ENCODE results near the gene OXT. TPM values are rescaled to one million over a fixed set of nuclear protein-coding genes. Genes with fewer than 3 reads are reported as not detected.
A peak's percentile ranks its signal among the peaks of the same experiment; 100 is the strongest.
"Not testable (repeated sequence)": the region's sequence is repeated elsewhere in the genome, so short reads cannot be mapped to it uniquely, and the experiment has no call there.

The OXT gene
- total and polyA plus RNA-seq, 8 donors, result 0.55 TPM; not detected in 7

- H3K27ac ChIP-seq, result no peak overlapping the region
- no peaks in the 10 kb centered on the region for H3K9me3 ChIP-seq
- no peak overlapping the region for H3K4me3 ChIP-seq
- TF ChIP-seq CTCF (IDR thresholded peaks at IDR 0.05), result no peak
- no peaks in the 10 kb centered on the region for H3K4me1 ChIP-seq
- DNase-seq (no peak), ATAC-seq (no peak)
- H3K36me3 ChIP-seq, result no peaks in the 10 kb centered on the region
- no peaks in the 10 kb centered on the region for H3K27me3 ChIP-seq
- intact Hi-C loops (cut with DNase I), result loop anchor here in 1 of 2 donors (10.0 kb wide), 1 partner anchor 55 kb away; no protein-coding TSS in a partner anchor
Observed at GRCh38 chr20:3059489-3059888, 11.9 kb upstream of the OXT start.

DNA sequence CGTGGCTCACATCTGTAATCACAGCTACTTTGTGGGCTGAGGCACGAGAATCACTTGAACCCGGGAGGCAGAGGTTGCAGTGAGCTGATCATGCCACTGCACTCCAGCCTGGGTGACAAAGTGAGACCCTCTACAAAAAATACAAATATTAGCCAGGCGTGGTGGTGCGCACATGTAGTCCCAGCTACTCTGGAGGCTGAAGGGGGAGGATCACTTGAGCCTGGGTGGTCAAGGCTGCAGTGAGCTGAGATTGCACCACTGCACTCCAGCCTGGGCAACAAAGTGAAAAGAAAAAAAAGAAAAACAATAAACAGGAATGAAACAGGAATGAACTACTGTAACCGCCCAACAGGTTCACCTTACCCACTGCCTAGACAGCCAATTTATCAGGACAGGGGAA, 7.3 kb upstream of the OXT start:
- ATAC-seq; H3K4me3 ChIP-seq; H3K27me3 ChIP-seq; H3K9me3 ChIP-seq; H3K27ac ChIP-seq; DNase-seq; H3K4me1 ChIP-seq; H3K36me3 ChIP-seq; intact Hi-C loops (cut with DNase I): not testable (repeated sequence)

DNA sequence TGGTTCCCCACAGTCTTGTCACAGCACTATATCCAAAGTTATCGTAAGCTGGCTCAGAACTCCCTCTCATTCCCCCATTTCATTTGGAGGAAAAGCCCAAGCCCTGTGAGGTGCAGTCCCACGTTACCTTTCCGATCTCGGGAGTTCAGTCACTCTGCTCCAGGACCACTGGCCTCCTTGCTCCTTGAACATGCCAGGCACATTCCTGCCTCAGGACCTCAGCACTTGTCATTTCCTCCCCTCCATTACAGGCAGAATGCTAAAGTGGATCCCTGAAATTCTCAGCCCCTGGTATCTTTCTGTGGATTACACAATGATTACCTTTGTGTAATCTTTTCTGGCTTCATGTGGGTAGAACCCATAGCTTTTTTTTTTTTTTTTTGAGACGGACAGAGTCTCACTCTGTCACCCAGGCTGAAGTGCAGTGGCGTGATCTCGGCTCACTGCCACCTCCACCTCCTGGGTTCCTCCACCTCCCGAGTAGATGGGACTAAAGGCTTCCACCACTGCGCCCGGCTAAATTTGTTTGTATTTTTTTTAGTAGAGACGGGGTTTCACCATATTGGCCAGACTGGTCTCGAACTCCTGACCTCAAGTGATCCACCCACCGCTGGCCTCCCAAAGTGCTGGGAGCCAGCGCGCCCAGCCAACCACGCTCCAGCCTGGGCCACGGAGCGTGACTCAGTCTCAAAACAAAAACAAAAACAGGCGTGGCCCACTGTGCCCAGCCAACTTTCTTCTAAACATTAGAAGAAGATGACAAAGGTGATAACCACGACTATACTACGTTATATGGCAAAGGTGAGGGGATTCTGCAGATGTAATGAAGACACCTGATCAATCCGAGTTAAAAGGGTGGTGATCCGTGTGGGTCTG, 4.0 kb upstream of the OXT start:
- no peak for TF ChIP-seq CTCF (IDR thresholded peaks at IDR 0.05)
- no peak for ATAC-seq
- Histone ChIP-seq H3K27ac (no peak overlapping the region), H3K4me1 (peaks cover 5 to 13% of the 10 kb centered on the region in 2 donors), H3K4me3 (no peak overlapping the region), H3K27me3 (peaks cover 10 to 24% of the 10 kb centered on the region in 2 donors), H3K36me3 (no peaks in the 10 kb centered on the region), H3K9me3 (no peaks in the 10 kb centered on the region)
- no peak for DNase-seq
- intact Hi-C loops (cut with DNase I), result no loop called here

- no peaks in the 10 kb centered on the region for H3K9me3 ChIP-seq
- no peak for TF ChIP-seq CTCF (IDR thresholded peaks at IDR 0.05)
- H3K36me3 ChIP-seq, result no peaks in the 10 kb centered on the region
- H3K27ac ChIP-seq, result no peak overlapping the region
- no peak for DNase-seq
- H3K4me3 ChIP-seq, result no peak overlapping the region
- intact Hi-C loops (cut with DNase I), result no loop called here
- peaks cover 5 to 17% of the 10 kb centered on the region in 2 donors for H3K4me1 ChIP-seq
- H3K27me3 ChIP-seq, result peaks cover 14 to 31% of the 10 kb centered on the region in 2 donors
- ATAC-seq, result no peak
Observed at GRCh38 chr20:3068075-3068474, 3.3 kb upstream of the OXT start.

- Histone ChIP-seq H3K36me3 (no peaks in the 10 kb centered on the region), H3K27ac (no peak overlapping the region), H3K9me3 (no peaks in the 10 kb centered on the region), H3K27me3 (peaks cover 14 to 39% of the 10 kb centered on the region in 2 donors), H3K4me3 (no peak overlapping the region), H3K4me1 (peaks cover 5 to 17% of the 10 kb centered on the region in 2 donors)
- TF ChIP-seq CTCF (IDR thresholded peaks at IDR 0.05), result no peak
- DNase-seq, result no peak
- peak; percentile 25 for ATAC-seq
- intact Hi-C loops (cut with DNase I), result no loop called here
Observed at GRCh38 chr20:3068986-3069900, 2.2 kb upstream of the OXT start.
